ENCODE measurements around the gene IARS1. TPM values are rescaled to one million over a fixed set of nuclear protein-coding genes. Genes with fewer than 3 reads are reported as not detected.

The IARS1 gene
- total and polyA plus RNA-seq, 2 of the 8 experiments (the other 6 are each of a cell fraction or from before 2014, with no cell fraction given): 74.9 to 243 TPM

DNA sequence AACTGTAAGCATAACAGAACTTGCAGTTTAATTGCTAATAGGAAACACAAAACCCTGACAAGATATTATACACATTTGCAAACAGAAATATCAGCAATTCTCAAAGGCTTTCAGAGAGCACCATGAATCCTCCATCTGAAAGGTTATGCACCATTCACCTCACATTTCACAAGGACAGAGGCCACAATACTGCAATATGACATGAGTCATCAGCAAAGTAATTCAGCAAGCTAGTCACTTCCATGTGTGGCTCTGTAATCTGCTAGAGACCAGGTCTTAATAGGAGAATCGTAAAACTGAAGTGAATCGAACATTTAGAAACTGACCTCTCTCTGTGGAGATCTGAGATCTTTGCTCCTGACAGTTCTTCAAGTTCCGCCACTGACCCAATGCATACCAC is 28.3 kb downstream of the IARS1 start:
- Histone ChIP-seq H2BK15ac (ENCODE audit: low read length) (no peak overlapping the region), H3K56ac (replicated peaks; ENCODE audit: insufficient read length, low read depth, low read length) (no peak overlapping the region), H2AK5ac (ENCODE audit: low read depth, low read length) (no peak overlapping the region), H2BK12ac (ENCODE audit: low read depth, low read length) (no peak overlapping the region), H3K23ac (ENCODE audit: insufficient read length) (no peak overlapping the region), H3K14ac (ENCODE audit: insufficient read length) (no peak overlapping the region), H3K4me2 (ENCODE audit: insufficient read depth in 1 of 2, low read depth in 2 of 2, low read length in 2 of 2) (no peak overlapping the region), H3K4me1 (replicated peaks in 1 of 4; ENCODE audit: control insufficient read depth in 3 of 4, insufficient read depth in 4 of 4, low read length in 3 of 4) (no peaks in the 10 kb centered on the region), H3K23me2 (ENCODE audit: low read depth, low read length) (no peaks in the 10 kb centered on the region), H3K79me1 (ENCODE audit: low read depth, low read length) (no peaks in the 10 kb centered on the region), H4K8ac (ENCODE audit: extremely low read depth, insufficient read depth, low read length) (no peak overlapping the region), H3K9ac (replicated peaks in 1 of 4; ENCODE audit: extremely low read depth in 1 of 4, low read depth in 3 of 4, low read length in 3 of 4) (no peak overlapping the region), H3K27ac (ENCODE audit: low read depth, low read length) (no peak overlapping the region), H2BK5ac (ENCODE audit: low read depth, low read length) (no peak overlapping the region), H4K20me1 (replicated peaks in 1 of 2; ENCODE audit: control insufficient read depth in 1 of 2, insufficient read depth in 2 of 2, low read length in 2 of 2) (peaks cover 3 to 6% of the 10 kb centered on the region in 2 experiments), H4K5ac (ENCODE audit: insufficient read length, low read depth, low read length) (no peak overlapping the region), H3K18ac (ENCODE audit: extremely low read depth, low read length) (no peak overlapping the region), H2AFZ (ENCODE audit: low read length) (no peak overlapping the region), H3K27me3 (replicated peaks in 1 of 4; ENCODE audit: control insufficient read depth in 3 of 4, extremely low read depth in 1 of 4, insufficient read depth in 3 of 4, low read length in 3 of 4) (no peaks in the 10 kb centered on the region), H2BK120ac (replicated peaks; ENCODE audit: low read depth, low read length) (no peak overlapping the region), H2BK20ac (ENCODE audit: low read length) (no peak overlapping the region), H3K4ac (replicated peaks; ENCODE audit: insufficient read length, low read depth, low read length) (no peak overlapping the region), H3K36me3 (ENCODE audit: control insufficient read depth in 2 of 4, insufficient read depth in 4 of 4, low read length in 3 of 4) (peaks cover 61 to 99% (median 92%) of the 10 kb centered on the region in 4 experiments), H3K79me2 (ENCODE audit: control insufficient read depth in 1 of 2, insufficient read depth in 2 of 2, low read length in 2 of 2) (no peaks in the 10 kb centered on the region), H3K4me3 (ENCODE audit: extremely low read depth in 1 of 4, insufficient read depth in 2 of 4, low read depth in 3 of 4, low read length in 4 of 4) (no peak overlapping the region), H4K91ac (replicated peaks; ENCODE audit: insufficient read length, low read length) (no peak overlapping the region), H3K9me3 (ENCODE audit: insufficient read depth in 2 of 2, low read depth in 1 of 2, low read length in 1 of 2) (no peaks in the 10 kb centered on the region)
- POLR2A ChIA-PET (ENCODE audit: partially characterized antibody): interaction anchor here (1.8 to 5.8 kb wide), 7 partner anchors 11 to 27 kb away, joined by 7 to 66 read pairs (median 14); no protein-coding TSS in a partner anchor
- FAIRE-seq: no peak
- no peak for DNase-seq (ENCODE audit: low read depth in 1 of 2, low spot score in 2 of 2)
- TF ChIP-seq SAP30 (IDR thresholded peaks at IDR 0.05; ENCODE audit: insufficient read depth, insufficient replicate concordance, low read length): no peak
- CTCF ChIA-PET (ENCODE audit: partially characterized antibody): interaction anchor here (0.6 to 0.9 kb wide), 3 partner anchors 10 to 1296 kb away, joined by 3 to 4 read pairs (median 3); no protein-coding TSS in a partner anchor
- 96% methylated on average over 3 of the region's 3 CpGs; no CpG with 5 or more reads in 1 of the 2 experiments for WGBS, 2 experiments (ENCODE audit: extremely low coverage in 1 of 2, insufficient coverage in 1 of 2, insufficient read length in 1 of 2, insufficient replicate concordance in 2 of 2, low coverage in 1 of 2, low lambda C conversion rate in 2 of 2, missing lambda C conversion rate in 1 of 2)
